Activated effector memory CD4-positive, alpha-beta T cell treated with anti-CD3 and anti-CD28 coated beads, Interleukin-2, amount 50 U/mL, for 16 hours (primary cell): ENCODE measurements around the gene STEAP3.

Experiments
- DNase-seq: peaks from one replicate; pipeline ENCODE4 v3.0.0-alpha.2; 2020

STEAP3 gene

DNA sequence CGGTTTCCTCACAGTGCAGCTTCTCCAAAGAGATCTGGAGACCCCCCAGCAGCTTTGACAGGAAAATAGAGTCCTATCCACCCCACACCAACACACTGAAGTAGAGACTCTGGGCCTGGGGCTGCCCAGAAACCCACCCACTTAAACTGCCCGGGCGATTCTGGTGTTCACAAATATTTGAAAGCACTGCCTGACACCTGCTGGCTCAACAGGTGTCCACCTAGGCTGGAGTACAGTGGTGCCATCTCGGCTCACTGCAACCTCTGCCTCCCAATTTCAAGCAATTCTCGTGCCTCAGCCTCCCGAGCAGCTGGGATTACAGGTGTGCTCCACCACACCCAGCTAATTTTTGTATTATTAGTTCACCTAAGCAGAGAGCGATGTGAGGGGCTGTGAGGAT lies 5.3 kb downstream of the STEAP3 start:
- DNase-seq: no peak

DNA sequence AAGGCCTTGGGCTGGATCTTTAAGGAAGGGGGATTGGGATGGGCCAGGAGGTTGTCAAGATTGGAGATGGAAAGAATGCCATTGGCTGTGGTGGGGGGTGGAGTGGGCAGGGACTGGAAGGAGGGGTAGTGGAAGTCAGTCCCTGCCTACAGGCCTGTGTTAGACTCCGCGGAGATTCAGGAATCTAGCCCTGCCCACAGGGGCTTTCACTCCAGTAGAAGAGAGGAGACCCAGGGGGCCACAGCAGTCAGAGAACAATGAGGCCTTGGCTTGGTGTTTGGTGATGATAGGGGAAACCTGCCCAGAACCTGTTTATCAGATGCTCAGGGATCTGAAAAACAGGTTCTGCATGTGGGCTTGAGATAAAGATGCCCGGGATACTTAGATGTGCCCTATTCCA lies 6.1 kb downstream of the STEAP3 start:
- no peak for DNase-seq

DNA sequence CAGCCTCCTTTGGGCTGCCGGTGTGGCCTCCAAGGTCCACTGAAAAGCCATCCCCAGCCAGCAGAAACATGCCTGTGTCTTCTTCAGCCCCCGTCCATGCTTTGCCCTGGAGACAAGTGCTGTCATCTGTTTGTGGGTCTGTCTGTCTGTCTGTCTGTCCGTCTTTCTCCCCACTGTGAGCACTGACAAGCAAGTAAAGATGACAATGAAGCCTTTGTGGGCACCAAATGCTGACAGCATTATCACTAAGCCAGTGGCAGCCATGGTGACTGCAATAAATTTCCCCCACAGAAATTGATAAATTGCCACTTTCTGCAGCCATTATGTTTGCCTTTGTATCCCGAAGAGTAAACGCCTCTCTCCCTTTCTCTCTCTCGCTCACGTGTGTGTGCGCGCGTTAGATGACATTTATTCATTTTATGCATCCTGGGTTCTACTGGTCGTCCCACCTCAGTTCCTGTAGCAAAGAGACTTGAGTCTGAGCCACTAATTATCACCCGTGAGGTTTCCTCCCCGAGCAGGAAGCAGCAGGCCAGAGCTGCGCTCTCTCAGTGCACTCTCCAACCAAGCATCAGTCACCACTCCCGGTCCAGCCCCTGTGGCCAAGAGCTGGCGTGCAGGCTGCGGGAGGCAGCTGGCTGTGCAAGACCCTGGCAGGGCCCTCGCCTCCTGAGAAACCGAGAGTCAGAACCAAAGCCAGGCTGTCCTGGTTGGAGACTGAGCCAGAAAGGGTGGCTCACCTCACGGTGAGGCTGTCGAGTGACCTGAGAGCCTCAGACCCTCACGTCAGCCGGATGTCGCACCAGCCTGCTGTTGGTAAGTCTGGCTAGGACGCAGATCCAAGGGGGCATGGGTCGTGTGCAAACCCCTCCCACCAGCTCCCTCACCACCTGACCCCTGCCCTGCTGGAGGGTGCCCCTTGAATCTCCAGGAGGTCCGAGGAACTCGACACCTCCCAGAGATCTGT lies 6.9 kb downstream of the STEAP3 start:
- no peak for DNase-seq

DNA sequence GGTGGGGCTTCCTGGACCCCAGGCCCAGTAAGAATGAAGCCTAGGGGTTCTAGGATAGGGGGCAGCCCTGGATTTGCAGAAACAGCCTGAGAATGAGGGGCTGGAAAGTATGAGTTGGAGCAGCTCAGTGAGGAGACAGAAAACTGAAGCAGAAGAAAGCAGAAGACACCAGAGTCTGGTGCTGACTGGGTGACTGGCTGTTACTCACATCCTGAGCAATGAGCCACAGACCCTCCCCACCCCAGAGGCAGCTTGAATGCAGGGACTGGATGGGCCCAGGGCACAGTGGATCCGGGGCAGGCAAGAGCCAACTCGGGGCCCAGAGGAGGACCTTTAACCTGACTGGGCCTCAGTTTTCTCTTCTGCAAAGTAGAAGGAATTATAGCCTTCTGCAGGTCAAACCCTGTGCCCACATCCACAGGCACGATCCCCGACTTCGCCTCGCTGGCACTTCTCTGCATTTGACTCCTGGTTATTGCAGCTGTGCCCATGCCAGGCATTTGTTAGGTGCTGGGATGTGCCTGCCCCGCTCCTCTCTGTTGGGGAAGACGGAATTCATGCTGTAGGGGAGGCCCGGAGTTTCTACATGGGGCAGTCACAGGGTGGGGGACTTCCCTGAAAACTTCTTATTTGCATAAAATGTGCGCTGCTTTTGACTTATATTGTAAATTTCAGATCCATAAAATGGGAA lies 8.5 kb downstream of the STEAP3 start:
- DNase-seq: no peak

DNA sequence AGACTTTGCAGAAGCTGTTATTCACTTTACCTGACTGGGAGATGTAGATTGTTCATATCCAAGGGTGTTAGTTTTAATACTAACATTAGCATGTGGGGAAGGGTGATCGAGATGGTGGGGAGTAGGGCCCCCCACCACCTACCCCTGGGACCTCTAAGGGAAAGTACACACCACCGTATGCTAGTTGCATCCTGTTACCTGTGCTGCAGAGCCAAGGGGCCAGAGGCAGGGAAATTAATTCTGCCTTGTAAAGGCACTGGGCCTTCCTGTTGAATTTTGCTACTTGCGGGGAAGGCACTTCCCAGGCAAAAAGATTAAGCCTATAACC lies 9.0 kb downstream of the STEAP3 start:
- no peak for DNase-seq

DNA sequence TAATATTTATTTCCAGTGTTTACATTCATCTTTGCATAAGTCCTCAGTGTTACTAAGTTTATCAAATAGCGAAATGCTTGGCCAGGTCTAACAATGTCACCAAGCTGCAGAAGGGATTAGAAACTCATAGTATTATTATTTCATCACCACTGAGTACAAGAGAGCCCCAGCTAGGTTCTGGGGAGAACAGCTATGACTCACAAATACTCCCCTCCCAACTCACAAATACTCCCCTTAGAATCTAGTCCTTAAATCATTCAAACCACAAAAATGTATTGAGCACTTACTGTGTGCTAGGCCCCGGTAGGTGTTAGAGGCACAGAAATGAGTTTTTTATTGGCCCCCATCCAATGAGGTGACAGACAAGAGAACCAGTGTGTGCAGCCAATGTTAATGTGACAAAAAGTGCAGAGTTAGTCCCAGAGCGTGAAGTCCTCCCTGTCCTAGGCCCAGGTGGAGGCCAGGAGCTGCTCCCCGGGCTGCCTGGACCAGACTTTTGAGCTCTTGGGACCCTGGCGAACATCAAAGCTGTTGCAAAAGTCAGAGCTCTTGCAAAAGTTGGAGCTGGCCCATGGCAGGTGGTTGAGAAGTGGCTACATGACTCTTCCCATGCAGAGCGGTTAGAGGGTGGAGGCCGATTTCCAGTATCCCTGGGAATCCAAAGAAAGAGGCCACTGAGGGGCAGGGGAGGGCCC lies 9.8 kb downstream of the STEAP3 start:
- DNase-seq: no peak

DNA sequence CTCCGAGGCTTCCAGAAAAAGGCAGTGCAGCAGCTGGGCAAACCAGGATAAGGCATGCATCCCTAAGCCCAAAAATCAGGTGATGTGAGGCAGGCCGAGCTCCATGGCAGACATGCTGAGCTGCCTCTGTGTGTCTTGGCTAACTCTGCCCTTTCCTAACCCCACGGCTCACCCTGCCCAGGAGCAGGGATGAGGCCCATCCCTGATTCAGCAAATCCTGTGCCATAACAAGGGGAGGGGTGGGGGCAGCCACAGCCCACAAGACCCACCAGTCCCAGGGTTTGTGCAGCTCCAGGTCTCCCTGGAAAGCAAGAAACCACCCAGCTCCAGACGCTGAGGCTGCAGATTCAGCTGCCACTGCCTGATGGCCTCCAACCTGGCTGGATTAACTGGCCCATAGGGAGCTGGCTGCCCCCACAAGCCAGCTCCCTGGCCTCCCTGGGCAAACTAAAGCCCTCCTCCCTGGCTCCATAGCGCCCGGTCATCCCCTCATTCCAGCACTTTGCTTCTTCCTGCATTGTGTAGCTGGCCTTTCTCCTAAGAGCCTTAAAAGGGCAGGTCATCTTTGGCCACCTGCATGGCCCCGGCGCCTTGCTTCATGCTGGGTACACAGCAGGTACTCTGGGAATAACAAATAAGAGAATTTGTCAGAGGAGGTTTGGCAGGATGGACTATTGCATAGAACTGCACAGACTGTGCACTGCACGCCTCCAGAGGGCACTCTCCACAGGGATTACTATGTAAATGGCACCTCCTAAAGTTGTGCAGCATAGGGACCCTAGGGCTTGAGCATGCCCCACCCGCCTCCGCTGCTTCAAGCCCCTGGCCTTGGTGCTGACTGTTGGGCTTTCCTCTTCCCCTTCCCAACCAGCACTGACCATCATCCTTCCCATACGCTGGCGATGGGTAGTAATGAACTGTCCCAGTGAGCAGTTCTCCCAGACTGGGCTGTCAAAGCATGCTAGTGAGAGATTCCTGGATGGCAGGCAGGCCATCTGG lies 10.7 kb downstream of the STEAP3 start:
- no peak for DNase-seq

DNA sequence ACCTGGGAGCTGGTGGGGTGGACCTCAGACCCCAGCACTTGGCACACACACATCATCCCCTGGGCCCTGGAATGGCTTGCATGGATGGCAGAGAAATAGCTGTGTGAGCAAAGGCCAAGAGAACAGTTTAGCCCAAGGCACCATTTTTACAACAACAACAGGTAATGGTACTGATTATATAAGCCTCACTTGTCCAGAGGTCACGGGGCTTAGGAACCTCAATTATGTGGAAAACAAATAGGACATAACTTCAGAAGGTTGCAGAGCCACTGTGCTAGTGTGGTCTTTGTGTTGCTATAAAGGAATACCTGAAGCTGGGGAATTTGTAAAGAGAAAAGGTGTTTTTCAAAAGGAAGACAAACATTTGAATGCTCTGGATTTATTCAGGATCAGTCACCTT lies 13.2 kb downstream of the STEAP3 start:
- no peak for DNase-seq

DNA sequence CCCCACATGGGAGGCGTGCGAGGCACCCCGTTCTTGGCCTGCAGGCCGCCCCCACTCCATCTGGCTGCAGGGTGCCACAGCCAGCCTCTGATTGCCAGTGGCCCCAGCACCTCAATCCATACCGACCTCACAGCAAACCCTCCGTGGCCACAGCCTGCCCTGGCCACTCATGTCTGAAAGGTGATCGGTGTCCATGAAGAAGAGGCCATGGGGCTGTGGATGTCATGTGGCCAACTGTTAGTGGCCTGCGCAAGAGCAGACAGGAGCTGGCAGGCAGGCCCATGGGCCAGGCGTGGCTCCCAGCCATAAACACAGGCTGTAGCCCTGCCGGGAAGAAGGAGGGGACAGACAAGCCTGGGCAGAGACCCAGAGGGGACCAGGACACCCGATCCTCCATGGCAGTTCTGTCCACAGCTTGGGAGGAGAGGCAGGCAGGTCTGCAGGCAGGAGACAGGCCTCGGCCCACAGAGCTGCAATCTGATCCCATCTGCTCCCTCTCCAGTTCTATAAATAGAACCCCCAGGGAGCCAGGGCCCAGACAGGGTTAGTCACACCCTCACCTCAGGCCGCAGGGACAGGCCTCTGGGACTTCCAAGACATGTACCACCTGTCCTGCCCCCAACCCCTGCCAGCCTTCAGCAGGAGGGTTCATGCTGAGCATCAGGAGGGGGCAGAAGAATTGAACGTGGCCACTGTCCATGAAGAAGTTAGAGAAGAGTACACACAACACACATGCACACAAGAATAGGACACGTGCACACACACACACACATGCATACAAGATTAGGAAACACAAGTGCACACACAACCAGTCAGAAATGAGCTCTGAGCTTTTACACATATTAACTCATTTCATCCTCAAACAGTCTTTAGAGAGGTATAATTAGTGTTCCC lies 16.9 kb downstream of the STEAP3 start:
- DNase-seq: no peak

DNA sequence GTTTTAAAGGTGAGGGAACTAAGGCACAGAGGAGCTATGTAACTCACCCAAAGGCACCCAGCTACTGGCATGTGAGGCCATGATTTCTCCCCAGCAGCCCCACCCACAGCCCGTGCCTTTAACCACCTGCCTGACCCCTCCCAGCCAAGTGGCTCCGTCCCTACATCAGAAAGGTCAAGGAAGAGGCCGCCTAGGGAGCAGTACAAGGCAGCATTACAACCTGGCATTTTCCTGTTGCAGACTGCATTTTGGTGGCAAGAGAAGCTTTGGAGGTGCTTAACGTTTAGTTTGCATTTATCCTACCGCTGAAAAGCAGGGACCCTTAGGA lies 17.5 kb downstream of the STEAP3 start:
- DNase-seq: no peak

DNA sequence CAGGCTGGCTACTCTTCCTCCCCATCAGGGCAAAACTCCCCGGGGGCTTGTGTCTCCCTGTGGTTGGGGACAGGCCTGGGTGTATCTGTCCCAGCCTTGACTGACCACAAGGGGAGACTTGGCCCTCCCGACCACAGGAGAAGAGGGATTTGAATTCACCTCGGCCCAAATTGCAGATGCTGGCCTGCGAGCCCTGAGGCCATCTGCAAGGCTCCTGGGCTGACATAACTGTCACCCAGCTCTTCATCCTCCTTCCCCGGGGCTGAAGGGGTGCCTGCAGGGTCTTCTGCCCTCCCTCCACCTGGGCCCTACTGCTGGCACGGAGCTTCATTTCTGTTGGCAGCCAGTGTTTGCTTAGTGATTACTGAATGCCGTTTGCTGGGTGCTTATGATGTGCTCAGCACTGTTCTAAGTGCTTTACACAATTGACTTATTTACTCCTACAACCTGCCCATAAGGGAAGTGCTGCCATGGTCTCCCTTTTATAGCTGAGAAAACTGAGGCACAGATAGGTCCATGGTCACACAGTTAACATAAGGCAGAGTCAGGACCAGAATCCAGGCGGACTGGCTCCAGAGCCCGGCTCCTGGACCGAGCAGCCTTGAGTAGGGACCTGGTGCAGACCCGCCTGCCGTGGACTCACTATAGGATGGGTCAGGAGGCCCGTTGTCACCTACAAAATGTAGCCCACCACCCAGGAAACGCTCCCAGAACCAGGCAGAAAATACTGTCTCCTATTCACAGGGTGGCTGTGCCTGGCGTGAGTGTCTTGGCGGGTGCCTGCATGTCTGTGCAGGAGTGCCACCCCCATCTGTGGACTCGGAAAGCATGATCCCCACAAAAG lies 18.9 kb downstream of the STEAP3 start:
- DNase-seq: no peak

DNA sequence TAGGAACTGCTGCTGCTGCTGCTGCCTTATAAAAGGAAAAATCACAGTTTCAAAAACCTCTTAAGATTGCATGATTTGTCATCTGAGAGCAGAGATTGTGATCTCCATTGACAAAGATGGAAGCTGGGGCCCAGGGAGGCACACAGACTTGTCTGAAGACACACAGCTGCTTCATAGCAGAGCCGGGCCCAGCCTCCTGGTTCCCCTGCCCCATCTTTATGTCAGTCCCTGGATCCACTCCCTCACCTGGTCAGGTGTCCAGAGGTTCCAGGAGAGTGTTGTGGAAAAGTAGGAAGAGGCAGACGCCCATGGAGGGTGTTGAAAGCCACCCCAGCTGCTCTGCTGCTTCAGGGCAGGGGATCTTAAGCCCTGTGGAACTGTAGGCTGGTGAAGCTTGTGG lies 20.0 kb downstream of the STEAP3 start:
- no peak for DNase-seq

DNA sequence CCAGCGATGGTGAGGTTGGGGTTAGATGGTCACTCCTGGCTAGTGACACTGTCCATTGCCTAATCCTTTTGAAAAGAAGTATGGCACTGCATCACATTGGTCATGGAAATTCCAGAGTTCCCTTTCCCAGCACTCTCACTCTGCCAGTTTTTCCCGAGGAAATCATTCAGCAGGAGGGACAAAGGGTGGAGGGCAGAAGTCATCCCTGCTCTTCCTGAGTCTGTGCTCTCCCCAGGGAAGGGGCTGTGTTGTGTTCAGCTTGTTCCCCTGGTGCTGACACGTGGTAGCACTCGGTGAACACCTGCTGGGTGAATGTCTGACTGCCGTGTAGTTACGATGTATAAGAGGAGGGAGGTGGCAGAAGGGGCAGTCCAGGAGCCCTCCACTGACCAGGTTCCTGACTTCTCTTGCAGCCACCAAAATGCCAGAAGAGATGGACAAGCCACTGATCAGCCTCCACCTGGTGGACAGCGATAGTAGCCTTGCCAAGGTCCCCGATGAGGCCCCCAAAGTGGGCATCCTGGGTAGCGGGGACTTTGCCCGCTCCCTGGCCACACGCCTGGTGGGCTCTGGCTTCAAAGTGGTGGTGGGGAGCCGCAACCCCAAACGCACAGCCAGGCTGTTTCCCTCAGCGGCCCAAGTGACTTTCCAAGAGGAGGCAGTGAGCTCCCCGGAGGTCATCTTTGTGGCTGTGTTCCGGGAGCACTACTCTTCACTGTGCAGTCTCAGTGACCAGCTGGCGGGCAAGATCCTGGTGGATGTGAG lies 21.6 kb downstream of the STEAP3 start:
- DNase-seq: no peak

DNA sequence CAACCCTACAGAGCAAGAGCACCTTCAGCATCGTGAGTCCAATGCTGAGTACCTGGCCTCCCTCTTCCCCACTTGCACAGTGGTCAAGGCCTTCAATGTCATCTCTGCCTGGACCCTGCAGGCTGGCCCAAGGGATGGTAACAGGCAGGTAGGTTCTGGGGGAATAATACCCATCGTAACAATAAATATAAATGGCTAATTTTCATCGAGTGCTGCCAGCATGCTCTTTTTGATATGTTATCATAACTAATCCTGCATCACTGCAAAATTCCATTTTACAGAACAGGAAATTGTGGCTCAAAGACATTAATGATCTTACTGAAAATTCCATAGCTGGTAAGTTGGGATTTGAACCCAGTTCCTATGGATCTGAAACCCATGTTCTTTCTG lies 22.2 kb downstream of the STEAP3 start:
- DNase-seq: no peak

DNA sequence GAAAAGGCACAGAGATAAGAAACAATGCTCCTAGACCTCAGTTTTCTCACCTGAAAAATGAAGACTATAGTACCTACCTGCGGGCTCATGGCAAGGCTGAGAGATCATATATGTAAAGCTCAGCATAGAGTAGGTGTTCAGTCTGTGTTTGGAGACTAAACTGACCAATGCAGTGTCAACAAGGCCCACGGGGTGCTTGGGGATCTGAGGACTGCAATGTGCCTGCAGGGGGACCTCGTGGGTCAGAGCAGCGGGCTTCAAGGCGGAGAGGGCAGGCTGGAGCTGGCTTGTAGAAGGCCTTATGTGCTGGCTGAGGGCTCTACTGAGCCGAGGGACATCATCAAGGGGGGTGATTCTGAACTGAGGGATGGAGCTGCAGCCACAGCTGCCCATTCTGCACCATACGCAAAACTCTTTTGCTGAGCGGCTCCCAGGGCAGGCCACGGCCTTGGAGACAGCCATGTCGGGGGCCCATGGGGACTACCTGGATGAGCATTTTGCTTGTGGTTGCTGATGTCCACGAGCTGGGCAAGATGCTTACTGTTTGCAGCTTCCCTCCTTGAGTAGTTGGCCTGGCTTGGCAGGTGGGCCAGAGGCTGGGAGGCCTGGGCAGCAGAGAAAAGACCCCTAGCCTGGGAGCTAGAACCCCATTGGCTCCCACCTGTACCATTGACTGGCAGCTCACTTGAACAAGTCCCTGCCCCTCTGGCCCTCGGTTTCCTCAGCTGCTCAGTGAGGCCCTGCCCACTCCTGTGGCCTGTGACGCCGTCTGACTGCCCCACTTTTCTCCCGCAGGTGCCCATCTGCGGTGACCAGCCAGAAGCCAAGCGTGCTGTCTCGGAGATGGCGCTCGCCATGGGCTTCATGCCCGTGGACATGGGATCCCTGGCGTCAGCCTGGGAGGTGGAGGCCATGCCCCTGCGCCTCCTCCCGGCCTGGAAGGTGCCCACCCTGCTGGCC lies 23.5 kb downstream of the STEAP3 start:
- DNase-seq: peak; percentile 54

DNA sequence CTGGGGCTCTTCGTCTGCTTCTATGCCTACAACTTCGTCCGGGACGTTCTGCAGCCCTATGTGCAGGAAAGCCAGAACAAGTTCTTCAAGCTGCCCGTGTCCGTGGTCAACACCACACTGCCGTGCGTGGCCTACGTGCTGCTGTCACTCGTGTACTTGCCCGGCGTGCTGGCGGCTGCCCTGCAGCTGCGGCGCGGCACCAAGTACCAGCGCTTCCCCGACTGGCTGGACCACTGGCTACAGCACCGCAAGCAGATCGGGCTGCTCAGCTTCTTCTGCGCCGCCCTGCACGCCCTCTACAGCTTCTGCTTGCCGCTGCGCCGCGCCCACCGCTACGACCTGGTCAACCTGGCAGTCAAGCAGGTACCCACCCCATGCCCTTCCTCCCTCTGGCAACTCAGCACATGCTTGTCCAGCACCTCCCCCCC lies 24.2 kb downstream of the STEAP3 start:
- DNase-seq: peak; percentile 43

DNA sequence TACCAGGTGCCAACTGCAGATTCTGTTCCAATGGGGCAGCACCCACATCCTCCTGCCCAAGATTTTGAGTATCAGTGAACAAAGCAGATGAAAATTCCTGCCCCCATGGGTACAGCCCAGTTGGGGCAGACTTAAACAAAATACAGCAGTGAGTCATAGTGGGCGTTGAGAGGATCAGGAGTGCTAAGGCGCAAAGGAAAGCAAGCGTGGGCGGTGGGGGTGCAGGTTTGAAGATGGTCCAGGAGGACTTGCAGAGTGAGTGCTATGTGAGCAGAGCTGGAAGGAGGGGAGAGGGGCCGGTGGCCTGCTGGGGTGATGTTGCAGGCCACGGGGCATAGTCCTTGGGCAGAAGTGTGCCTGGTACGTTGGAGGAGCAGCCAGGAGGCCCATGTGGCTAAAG lies 24.7 kb downstream of the STEAP3 start:
- DNase-seq: peak; percentile 56

DNA sequence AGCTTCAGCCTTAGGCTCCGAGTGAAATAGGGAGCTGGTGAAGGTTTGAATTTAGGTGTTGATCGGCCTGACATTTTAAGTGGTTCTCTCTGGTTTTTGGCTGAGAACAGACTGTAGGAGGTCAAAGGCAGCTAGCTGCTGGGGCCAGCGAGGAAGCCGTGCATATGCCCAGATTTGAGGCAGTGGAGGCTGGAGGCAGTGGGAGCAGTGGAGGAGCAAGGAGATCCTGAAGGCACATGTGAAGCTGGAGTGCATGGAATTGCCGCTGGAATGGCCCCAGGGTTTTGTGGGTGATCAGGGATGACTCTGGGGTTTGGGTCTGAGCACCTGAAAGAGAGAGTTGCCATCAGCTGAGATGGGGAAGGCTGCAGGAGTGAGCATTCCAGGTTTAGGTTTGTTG lies 25.1 kb downstream of the STEAP3 start:
- peak; percentile 21 for DNase-seq

DNA sequence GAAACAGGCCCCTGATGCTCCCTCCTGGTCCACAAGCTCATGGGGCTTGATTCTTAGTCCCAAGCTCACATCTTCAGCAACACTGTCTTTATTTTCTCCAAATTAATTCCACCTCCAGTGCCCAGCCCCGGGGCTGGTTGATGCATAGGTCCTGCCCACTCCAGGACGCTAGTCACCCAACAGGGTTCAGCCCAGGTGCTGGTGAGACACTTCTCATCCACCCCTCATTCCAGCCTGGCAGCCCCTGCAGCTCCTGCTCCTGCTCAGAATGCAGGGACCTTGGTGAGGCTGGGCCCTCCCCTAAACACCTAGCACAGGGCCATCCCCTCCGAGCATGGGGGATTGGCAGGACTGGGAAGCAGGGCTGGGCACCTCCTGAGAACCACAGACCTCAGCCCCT lies 25.7 kb downstream of the STEAP3 start:
- DNase-seq: peak; percentile 43
